ENCODE results near the gene MMRN2. TPM values are rescaled to one million over a fixed set of nuclear protein-coding genes. Genes with fewer than 3 reads are reported as not detected.

MMRN2 gene
- total and polyA plus RNA-seq, 12 donors = 9.5 to 44.2 (median 28.4) TPM

- H3K27ac ChIP-seq = peak overlapping the region in 1 of 5 donors; percentile 32
- no peak overlapping the region for H3K4me3 ChIP-seq
- peaks cover 38 to 50% of the 10 kb centered on the region in 2 donors for H3K4me1 ChIP-seq (replicated peaks in 1 of 2)
These were observed 4.2 kb upstream of the MMRN2 start for GRCh38 chr10:86961481-86962091.

GRCh38 chr10:86960863-86961434, 3.5 kb upstream of the MMRN2 start:
- Histone ChIP-seq H3K36me3 (replicated peaks in 1 of 2) (no peaks in the 10 kb centered on the region), H3K27me3 (no peaks in the 10 kb centered on the region), H3K27ac (peak overlapping the region in 3 of 5 donors; percentile 15 to 94 (median 92)), H3K4me1 (replicated peaks in 1 of 2) (peaks cover 32 to 43% of the 10 kb centered on the region in 2 donors), H3K4me3 (no peak overlapping the region), H3K9me3 (replicated peaks in 1 of 3) (no peaks in the 10 kb centered on the region)
- no peak for TF ChIP-seq CTCF (IDR thresholded peaks at IDR 0.05)
- TF ChIP-seq POLR2A (IDR thresholded peaks at IDR 0.05) = no peak
- 54 to 79% (median 62%) methylated on average over 4 to 9 of the region's 9 CpGs for WGBS, 4 donors
- peak in 5 of 7 donors; percentile 18 to 53 (median 20) for DNase-seq
- intact Hi-C loops (cut with DNase I) = no loop called here

More at GRCh38 chr10:86961481-86962091, 4.2 kb upstream of the MMRN2 start:
- no peaks in the 10 kb centered on the region for H3K36me3 ChIP-seq (replicated peaks in 1 of 2)
- no peaks in the 10 kb centered on the region for H3K9me3 ChIP-seq (replicated peaks in 1 of 3)
- intact Hi-C loops (cut with DNase I) = no loop called here
- WGBS, 4 donors = 89 to 92% (median 91%) methylated on average over 6 to 12 of the region's 12 CpGs
- no peaks in the 10 kb centered on the region for H3K27me3 ChIP-seq
- TF ChIP-seq CTCF (IDR thresholded peaks at IDR 0.05) (no peak), POLR2A (IDR thresholded peaks at IDR 0.05) (no peak)
- peak in 5 of 7 donors; percentile 4 to 49 (median 24) for DNase-seq

GRCh38 chr10:86960003-86960862, 2.8 kb upstream of the MMRN2 start:
- Histone ChIP-seq H3K4me1 (replicated peaks in 1 of 2) (peaks cover 35 to 45% of the 10 kb centered on the region in 2 donors), H3K27ac (peak overlapping the region in 3 of 5 donors; percentile 79 to 94 (median 92)), H3K27me3 (no peaks in the 10 kb centered on the region), H3K36me3 (replicated peaks in 1 of 2) (no peaks in the 10 kb centered on the region), H3K9me3 (replicated peaks in 1 of 3) (no peaks in the 10 kb centered on the region), H3K4me3 (peak overlapping the region in 1 of 4 donors; percentile 57)
- DNase-seq = peak; percentile 65 to 78 (median 74)
- 71 to 81% (median 75%) methylated on average over 28 to 37 of the region's 37 CpGs for WGBS, 4 donors
- TF ChIP-seq POLR2A (IDR thresholded peaks at IDR 0.05) (no peak), CTCF (IDR thresholded peaks at IDR 0.05) (peak; percentile 94 to 99 (median 98))
- intact Hi-C loops (cut with DNase I) = no loop called here

- 86 to 90% methylated on average over 2 of the region's 2 CpGs; no CpG with 5 or more reads in 2 of the 4 donors for WGBS, 4 donors
- H3K9me3 ChIP-seq (replicated peaks in 1 of 3) = no peaks in the 10 kb centered on the region
- DNase-seq = peak in 1 of 7 donors; percentile 18
- TF ChIP-seq CTCF (IDR thresholded peaks at IDR 0.05) = no peak
- no peak for TF ChIP-seq POLR2A (IDR thresholded peaks at IDR 0.05)
- H3K27me3 ChIP-seq = no peaks in the 10 kb centered on the region
- no peaks in the 10 kb centered on the region for H3K36me3 ChIP-seq (replicated peaks in 1 of 2)
- H3K4me3 ChIP-seq = peak overlapping the region in 1 of 4 donors; percentile 57
- H3K27ac ChIP-seq = peak overlapping the region; percentile 24 to 94 (median 79)
- peaks cover 41 to 50% of the 10 kb centered on the region in 2 donors for H3K4me1 ChIP-seq (replicated peaks in 1 of 2)
- intact Hi-C loops (cut with DNase I) = no loop called here
These were observed 2.3 kb upstream of the MMRN2 start for GRCh38 chr10:86959737-86960002.
